Adipocyte (in vitro differentiated cells): ENCODE results near the gene ENTPD1.
A peak's percentile ranks its signal among the peaks of the same experiment; 100 is the strongest.
"Not testable (repeated sequence)": the region's sequence is repeated elsewhere in the genome, so short reads cannot be mapped to it uniquely, and the experiment has no call there.

Experiments used
- DNase-seq: peaks from one replicate; pipeline ENCODE4 v3.0.0-alpha.2; 2015; ENCODE audit warnings: low read depth
- H3K27me3 ChIP-seq: replicated peaks from 2 replicates; pipeline ENCODE4 v1.7.0; 2013; ENCODE audit warnings: mild to moderate bottlenecking, low read length, moderate library complexity; ENCODE audit not compliant: control insufficient read depth, insufficient read depth
- H3K36me3 ChIP-seq: 2 replicates; pipeline ENCODE4 v1.7.0; 2013; ENCODE audit warnings: low read length, mild to moderate bottlenecking, moderate library complexity; ENCODE audit not compliant: control insufficient read depth, insufficient read depth, severe bottlenecking
- H3K4me1 ChIP-seq: 2 replicates; pipeline ENCODE4 v1.7.0; 2013; ENCODE audit warnings: mild to moderate bottlenecking, low read length, moderate library complexity; ENCODE audit not compliant: control insufficient read depth, insufficient read depth
- H3K4me3 ChIP-seq: 2 replicates; pipeline ENCODE4 v1.7.0; 2013; ENCODE audit warnings: mild to moderate bottlenecking, low read length, moderate library complexity
- H3K9ac ChIP-seq: 2 replicates; pipeline ENCODE4 v1.7.0; 2013; ENCODE audit warnings: mild to moderate bottlenecking, low read length, moderate library complexity
- H3K9me3 ChIP-seq: 2 replicates; pipeline ENCODE4 v1.7.0; 2013; ENCODE audit warnings: mild to moderate bottlenecking, low read length, moderate library complexity; ENCODE audit not compliant: control insufficient read depth

Gene ENTPD1, protein sequence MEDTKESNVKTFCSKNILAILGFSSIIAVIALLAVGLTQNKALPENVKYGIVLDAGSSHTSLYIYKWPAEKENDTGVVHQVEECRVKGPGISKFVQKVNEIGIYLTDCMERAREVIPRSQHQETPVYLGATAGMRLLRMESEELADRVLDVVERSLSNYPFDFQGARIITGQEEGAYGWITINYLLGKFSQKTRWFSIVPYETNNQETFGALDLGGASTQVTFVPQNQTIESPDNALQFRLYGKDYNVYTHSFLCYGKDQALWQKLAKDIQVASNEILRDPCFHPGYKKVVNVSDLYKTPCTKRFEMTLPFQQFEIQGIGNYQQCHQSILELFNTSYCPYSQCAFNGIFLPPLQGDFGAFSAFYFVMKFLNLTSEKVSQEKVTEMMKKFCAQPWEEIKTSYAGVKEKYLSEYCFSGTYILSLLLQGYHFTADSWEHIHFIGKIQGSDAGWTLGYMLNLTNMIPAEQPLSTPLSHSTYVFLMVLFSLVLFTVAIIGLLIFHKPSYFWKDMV

DNA sequence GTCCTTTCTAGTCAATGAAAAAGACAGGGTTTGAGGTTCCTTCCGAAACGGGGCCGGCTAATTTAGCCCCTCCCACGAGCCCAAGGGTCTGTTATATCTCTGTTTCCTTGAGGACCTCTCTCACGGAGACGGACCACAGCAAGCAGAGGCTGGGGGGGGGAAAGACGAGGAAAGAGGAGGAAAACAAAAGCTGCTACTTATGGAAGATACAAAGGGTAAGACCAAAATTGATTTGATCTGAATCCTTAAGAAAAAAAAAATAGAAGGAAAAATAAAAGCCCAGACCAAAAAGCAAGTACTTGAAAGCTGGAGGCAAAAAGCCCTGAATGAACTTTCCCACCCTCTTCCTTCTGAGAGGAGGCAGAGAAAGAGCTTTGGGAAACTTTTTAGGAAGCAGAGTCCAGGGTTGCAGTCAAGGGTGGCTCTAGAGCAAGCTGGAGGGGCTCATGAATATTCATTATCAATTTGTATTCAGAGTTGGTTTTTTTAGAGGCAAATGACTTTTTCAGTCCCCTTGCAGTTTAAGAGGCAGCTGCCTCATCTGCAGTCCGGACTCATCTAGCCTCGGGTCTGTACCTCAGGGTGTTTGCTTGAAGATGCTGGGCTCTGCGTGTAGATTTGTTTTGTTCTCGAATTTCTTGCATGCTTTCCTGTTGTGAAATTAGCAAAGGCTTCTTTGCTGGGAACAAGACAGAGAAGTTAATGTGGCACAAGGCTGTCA lies at the start of gene ENTPD1:
ENTPD1 (plus strand) TSS at position 123 of the 721 bp plus-strand sequence; CDS start at position 200, 77 bp downstream.
- H3K4me1 ChIP-seq: no peaks in the 10 kb centered on the region
- peak; percentile 81 for DNase-seq
- peak within 1 kb of the TSS; percentile 4 for H3K4me3 ChIP-seq
- no peaks in the 10 kb centered on the region for H3K27me3 ChIP-seq
- H3K36me3 ChIP-seq: no peaks in the 10 kb centered on the region
- no peaks in the 10 kb centered on the region for H3K9me3 ChIP-seq
- no peak within 1 kb of the TSS for H3K9ac ChIP-seq

- no peaks in the 10 kb centered on the region for H3K4me1 ChIP-seq
- H3K9me3 ChIP-seq: no peaks in the 10 kb centered on the region
- no peaks in the 10 kb centered on the region for H3K27me3 ChIP-seq
- H3K9ac ChIP-seq: no peak overlapping the region
- H3K4me3 ChIP-seq: no peak overlapping the region
- no peaks in the 10 kb centered on the region for H3K36me3 ChIP-seq
- DNase-seq: no peak
Measured at GRCh38 chr10:95706573-95706972, 49.4 kb upstream of the ENTPD1 start.

DNA sequence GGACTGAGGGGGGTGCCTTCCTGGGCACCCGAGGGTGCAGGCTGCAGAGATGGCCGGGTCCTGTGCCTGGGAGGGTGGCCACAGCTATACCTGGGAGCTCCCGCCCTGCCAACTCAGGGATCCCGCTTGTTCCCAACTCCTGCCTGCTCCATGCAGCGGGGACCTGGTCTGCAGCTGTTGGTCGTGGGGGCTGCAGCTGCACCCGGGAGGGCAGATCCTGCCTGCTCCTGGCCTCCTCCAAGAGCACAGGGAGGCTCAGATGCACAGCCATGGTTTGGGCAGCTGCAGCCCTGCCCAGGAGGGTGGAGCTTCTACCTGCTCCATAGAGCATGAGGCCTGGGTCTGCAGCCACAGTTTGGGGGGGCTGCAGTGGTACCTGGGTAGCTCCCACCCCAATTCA lies 49.0 kb upstream of the ENTPD1 start:
- Histone ChIP-seq H3K9ac (no peak overlapping the region), H3K4me3 (no peak overlapping the region), H3K4me1 (no peaks in the 10 kb centered on the region), H3K9me3 (no peaks in the 10 kb centered on the region), H3K27me3 (no peaks in the 10 kb centered on the region), H3K36me3 (no peaks in the 10 kb centered on the region)
- DNase-seq: no peak

GRCh38 chr10:95711492-95711891 lies 44.5 kb upstream of the ENTPD1 start:
- no peak overlapping the region for H3K9ac ChIP-seq
- H3K9me3 ChIP-seq: no peaks in the 10 kb centered on the region
- H3K4me3 ChIP-seq: no peak overlapping the region
- H3K36me3 ChIP-seq: no peaks in the 10 kb centered on the region
- no peak for DNase-seq
- H3K27me3 ChIP-seq: no peaks in the 10 kb centered on the region
- H3K4me1 ChIP-seq: no peaks in the 10 kb centered on the region

DNA sequence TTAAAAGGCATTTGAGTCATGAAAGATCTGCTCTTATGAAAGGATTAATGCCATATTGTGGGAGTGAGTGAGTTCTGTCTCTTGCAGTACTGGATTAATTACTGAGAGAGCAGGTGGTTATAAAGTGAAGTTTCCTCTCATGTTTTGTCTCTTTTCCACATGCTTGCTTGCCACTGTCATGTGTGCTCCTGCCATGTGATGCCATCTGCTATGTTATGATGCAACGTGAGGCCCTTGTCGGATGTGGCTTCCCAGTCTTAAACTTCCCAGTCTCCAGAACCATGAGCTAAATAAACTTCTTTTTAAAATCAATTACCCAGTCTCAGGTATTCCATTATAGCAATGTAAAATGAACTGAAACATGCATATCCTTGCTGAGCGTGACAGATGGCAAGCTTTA lies 39.5 kb upstream of the ENTPD1 start:
- H3K4me1 ChIP-seq: no peaks in the 10 kb centered on the region
- no peak for DNase-seq
- no peak overlapping the region for H3K9ac ChIP-seq

GRCh38 chr10:95716866-95717265 lies 39.1 kb upstream of the ENTPD1 start:
- Histone ChIP-seq H3K4me1 (no peaks in the 10 kb centered on the region), H3K9ac (no peak overlapping the region), H3K4me3 (no peak overlapping the region), H3K9me3 (no peaks in the 10 kb centered on the region), H3K27me3 (no peaks in the 10 kb centered on the region), H3K36me3 (no peaks in the 10 kb centered on the region)
- no peak for DNase-seq

More for the DNA sequence above, 39.5 kb upstream of the ENTPD1 start:
- Histone ChIP-seq H3K4me3 (no peak overlapping the region), H3K36me3 (no peaks in the 10 kb centered on the region), H3K9me3 (no peaks in the 10 kb centered on the region), H3K27me3 (no peaks in the 10 kb centered on the region)

- H3K36me3 ChIP-seq, H3K27me3 ChIP-seq, DNase-seq: not testable (repeated sequence)
Measured at GRCh38 chr10:95720745-95721144, 35.2 kb upstream of the ENTPD1 start.

GRCh38 chr10:95722496-95722895 lies 33.5 kb upstream of the ENTPD1 start:
- not testable (repeated sequence) for H3K4me3 ChIP-seq, H3K9ac ChIP-seq, H3K27me3 ChIP-seq, H3K4me1 ChIP-seq, DNase-seq, H3K9me3 ChIP-seq, H3K36me3 ChIP-seq

More at GRCh38 chr10:95720745-95721144, 35.2 kb upstream of the ENTPD1 start:
- not testable (repeated sequence) for H3K4me1 ChIP-seq, H3K9me3 ChIP-seq, H3K9ac ChIP-seq, H3K4me3 ChIP-seq

DNA sequence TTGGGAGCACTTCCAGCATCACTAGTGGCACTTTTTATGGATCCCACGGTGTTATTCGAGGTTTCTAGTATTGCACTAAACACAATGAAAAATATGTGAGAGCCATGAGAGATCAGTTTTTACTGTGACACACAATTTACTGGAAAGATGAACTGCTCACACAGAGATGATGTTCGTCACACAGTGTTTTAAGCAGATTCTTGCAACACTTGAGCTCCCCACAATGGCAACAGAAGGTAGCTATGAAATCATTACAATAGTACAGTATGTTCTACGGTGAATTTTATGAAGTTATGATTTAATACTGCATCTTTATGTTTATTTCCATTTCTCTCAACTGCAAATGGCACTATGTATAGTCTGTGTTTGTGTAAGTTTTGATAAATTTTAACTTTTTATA lies 27.4 kb upstream of the ENTPD1 start:
- DNase-seq: peak; percentile 50
- Histone ChIP-seq H3K36me3 (no peaks in the 10 kb centered on the region), H3K4me1 (peaks cover 2% of the 10 kb centered on the region), H3K9me3 (peaks cover 1% of the 10 kb centered on the region), H3K9ac (no peak overlapping the region), H3K27me3 (no peaks in the 10 kb centered on the region), H3K4me3 (no peak overlapping the region)

- no peaks in the 10 kb centered on the region for H3K36me3 ChIP-seq
- no peak overlapping the region for H3K4me3 ChIP-seq
- no peak for DNase-seq
Measured at GRCh38 chr10:95729323-95730055, 26.5 kb upstream of the ENTPD1 start.

GRCh38 chr10:95730233-95730632 lies 25.7 kb upstream of the ENTPD1 start:
- no peak overlapping the region for H3K4me3 ChIP-seq
- no peak overlapping the region for H3K9ac ChIP-seq
- no peaks in the 10 kb centered on the region for H3K27me3 ChIP-seq
- peaks cover 6% of the 10 kb centered on the region for H3K9me3 ChIP-seq
- peaks cover 2% of the 10 kb centered on the region for H3K4me1 ChIP-seq
- no peak for DNase-seq
- no peaks in the 10 kb centered on the region for H3K36me3 ChIP-seq

More at GRCh38 chr10:95729323-95730055, 26.5 kb upstream of the ENTPD1 start:
- H3K27me3 ChIP-seq: no peaks in the 10 kb centered on the region
- H3K4me1 ChIP-seq: peaks cover 2% of the 10 kb centered on the region
- H3K9me3 ChIP-seq: peaks cover 6% of the 10 kb centered on the region
- no peak overlapping the region for H3K9ac ChIP-seq
